Left colon (tissue), 2 donors: ENCODE measurements around the gene ADTRP. TPM values are rescaled to one million over a fixed set of nuclear protein-coding genes. Genes with fewer than 3 reads are reported as not detected.

Experiments
- ATAC-seq: fragments of 200-7000 bp; cut with Tn5 transposase; one replicate; pipeline ENCODE4 v1.9.1; 2020; ENCODE audit warnings: mild to moderate bottlenecking, moderate library complexity
- DNase-seq, 2 donors: peaks; one replicate each; pipeline ENCODE4 v3.0.0-alpha.2; 2020
- intact Hi-C, 2 donors: fragments of 100-400 bp; cut with DNase I in 1 of 2; cut with micrococcal nuclease in 1 of 2; formaldehyde crosslinking; loops; one replicate each; pipeline versions ENCODE4 v1.11.2 to v1.14.0; 2022; cut with DNase I, micrococcal nuclease
- total RNA-seq, 2 donors: library from RNA; stranded (reverse); fragmentation: NEBNext Ultra II Directional; extraction: Animal tissue kit (Norgen Biotek cat#: 25700); gene quantifications; one replicate each; pipeline ENCODE4 v1.2.1, GENCODE V29; 2021
- donor health status: DM: no; HTN: no; CAD: no.
- donor health status: DM: yes; HTN: yes; CAD: no.

The ADTRP gene
- total RNA-seq, 2 donors from 2014 or later: 106 to 124 TPM

- DNase-seq: no peak
- peak; percentile 34 for ATAC-seq
- intact Hi-C loops: no loop called here
Observed at GRCh38 chr6:11780097-11780428, 1.5 kb upstream of the ADTRP start.

DNA sequence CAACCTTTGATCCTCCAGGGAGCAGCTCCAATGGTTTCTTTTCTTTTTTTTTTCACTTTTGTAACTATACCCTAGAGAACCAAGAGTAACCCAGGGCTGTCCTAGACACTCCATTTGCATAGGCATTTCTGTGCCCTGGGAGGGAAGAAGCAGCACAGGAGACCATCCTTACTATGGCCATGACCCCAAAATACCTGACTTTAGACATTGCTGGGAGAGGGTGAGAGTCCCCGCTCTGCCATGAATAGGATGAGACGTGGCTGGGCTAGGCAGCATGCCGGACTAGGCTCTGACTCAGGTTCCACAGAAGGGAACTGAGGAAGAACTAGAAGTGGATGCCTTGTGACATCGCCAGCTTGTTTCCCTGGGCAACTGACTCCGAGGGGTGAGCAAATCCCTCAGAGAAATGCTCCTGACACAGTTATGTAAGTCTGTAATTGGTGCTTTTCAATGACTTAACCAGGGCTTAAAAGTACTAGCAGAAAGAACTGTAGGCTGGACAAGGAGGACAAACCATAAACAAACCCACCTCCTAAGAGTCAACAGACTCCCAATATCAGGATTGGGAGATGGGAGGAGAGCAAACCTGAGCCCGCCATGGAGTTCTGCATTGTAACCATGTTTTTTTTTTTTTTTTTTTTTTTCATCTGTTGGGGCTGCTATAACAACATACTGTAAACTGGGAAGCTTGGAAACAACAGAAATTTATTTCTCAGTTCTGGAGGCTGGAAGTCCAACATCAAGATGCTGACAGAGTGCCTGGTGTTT, 910 bp upstream of the ADTRP start:
- ATAC-seq: no peak
- no peak for DNase-seq
- intact Hi-C loops: no loop called here

- DNase-seq (no peak), ATAC-seq (peak; percentile 44)
- intact Hi-C loops: no loop called here
Observed at GRCh38 chr6:11778036-11778435, 567 bp downstream of the ADTRP start.

GRCh38 chr6:11775791-11776409, 2.7 kb downstream of the ADTRP start:
- ATAC-seq (no peak), DNase-seq (no peak)
- intact Hi-C loops: no loop called here

- intact Hi-C loops: loop anchor here in 1 of 2 donors (5.0 kb wide), 1 partner anchor 238 kb away; the partner anchor contains the start of gene HIVEP1
- no peak for DNase-seq
- no peak for ATAC-seq
Observed at GRCh38 chr6:11774426-11774825, 4.2 kb downstream of the ADTRP start.

DNA sequence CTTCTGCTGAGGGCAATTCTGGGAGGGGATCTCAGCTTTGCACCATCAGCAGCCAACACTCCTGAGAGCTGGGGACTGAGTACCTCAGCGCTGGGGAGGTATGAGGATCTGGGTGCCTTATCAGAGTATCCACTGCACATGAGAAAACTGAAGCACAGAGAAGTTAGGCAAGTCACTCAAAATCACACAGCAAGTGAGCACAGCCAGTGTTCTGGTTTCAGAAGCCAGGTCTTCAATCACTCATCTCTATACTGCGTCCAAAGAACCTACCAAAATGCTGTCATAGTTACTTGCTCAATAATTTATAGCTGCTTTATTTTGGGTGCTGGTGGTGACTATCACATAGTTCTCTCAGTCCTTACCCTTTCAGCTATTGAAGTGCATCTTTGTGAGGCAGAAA, 5.0 kb downstream of the ADTRP start:
- ATAC-seq (no peak), DNase-seq (no peak)
- intact Hi-C loops: loop anchor here in 1 of 2 donors (5.0 kb wide), 1 partner anchor 239 kb away; the partner anchor contains the start of gene HIVEP1

DNA sequence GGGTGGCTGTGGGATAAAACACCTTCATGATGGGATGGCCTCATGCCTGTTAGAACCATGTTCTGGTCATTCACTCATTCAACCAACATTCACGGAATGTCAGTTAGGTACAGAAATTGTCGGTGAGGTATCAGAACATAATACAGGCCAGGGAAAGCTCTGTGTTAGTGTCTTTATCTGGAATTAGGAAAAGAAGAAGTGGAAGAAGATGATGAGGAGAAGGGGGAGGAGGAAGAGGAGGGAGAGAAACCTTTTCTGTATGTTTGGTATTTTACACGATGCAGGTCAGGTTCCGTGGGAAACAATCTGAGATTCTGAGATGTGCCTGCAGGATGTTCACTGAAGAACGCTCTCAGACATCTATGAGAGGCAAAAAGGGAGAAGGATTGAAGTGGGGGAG, 5.6 kb downstream of the ADTRP start:
- intact Hi-C loops: loop anchor here in 1 of 2 donors (5.0 kb wide), 1 partner anchor 239 kb away; the partner anchor contains the start of gene HIVEP1
- no peak for DNase-seq
- no peak for ATAC-seq

DNA sequence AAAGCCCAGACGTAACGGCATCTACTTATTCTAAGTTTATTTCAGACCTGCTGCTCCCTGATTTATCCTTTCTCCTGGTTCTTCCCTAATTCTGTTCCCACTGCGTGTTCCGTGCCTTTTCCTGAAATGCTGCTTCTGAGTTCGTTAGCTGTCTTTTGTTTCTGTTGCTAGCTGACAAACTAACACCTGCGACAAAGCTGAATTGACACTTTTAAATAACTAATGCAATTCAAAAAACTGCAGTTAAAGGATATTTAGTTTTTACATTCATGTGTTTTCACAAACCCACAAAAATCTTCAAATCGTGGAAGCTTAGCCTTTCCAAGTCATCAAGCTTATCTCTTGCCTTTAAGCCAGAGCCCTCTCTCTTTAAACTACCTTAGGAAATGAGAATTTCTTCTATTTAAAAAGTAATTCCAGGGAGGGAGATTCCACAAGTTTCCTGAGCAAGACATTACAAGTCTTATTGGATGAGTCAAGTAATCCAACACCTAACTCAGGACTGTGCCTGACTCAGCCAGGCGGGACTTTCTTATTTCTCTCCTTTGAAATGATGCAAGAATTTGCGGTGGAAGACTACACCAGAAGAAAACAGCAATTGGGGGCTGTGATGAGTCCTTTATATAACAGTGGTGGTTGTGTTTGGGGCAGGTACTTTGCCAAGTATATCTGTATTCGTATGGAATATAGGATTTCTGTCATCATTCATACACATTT, 6.3 kb downstream of the ADTRP start:
- DNase-seq: no peak
- no peak for ATAC-seq
- intact Hi-C loops: loop anchor here in 1 of 2 donors (5.0 kb wide), 1 partner anchor 240 kb away; the partner anchor contains the start of gene HIVEP1

DNA sequence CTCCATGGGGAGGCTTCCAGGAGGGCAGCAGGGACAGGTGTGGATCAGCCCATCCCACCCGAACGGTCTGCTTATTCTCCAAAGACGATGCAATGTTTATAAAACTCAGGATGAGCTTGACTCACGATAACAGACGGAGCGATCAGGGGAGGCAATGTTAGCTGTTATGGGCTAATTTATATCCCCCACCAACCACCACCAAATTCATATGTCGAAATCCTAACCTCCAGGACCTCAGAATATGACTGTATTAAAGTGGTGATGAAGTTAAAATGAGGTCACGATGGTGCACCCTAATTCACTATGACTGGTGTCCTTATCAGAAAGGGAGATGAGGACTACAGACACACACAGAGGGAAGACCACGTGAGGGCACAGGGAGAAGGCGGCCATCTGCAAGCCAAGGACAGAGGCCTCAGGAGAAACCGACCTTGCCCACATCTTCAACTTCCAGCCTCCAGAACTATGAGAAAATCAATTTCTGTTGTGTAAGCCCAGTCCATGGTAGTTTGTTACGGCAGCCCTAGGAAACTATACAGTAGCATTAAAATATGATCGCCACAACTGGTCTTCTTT, 7.0 kb downstream of the ADTRP start:
- DNase-seq (no peak), ATAC-seq (no peak)
- intact Hi-C loops: loop anchor here in 1 of 2 donors (5.0 kb wide), 1 partner anchor 241 kb away; the partner anchor contains the start of gene HIVEP1

DNA sequence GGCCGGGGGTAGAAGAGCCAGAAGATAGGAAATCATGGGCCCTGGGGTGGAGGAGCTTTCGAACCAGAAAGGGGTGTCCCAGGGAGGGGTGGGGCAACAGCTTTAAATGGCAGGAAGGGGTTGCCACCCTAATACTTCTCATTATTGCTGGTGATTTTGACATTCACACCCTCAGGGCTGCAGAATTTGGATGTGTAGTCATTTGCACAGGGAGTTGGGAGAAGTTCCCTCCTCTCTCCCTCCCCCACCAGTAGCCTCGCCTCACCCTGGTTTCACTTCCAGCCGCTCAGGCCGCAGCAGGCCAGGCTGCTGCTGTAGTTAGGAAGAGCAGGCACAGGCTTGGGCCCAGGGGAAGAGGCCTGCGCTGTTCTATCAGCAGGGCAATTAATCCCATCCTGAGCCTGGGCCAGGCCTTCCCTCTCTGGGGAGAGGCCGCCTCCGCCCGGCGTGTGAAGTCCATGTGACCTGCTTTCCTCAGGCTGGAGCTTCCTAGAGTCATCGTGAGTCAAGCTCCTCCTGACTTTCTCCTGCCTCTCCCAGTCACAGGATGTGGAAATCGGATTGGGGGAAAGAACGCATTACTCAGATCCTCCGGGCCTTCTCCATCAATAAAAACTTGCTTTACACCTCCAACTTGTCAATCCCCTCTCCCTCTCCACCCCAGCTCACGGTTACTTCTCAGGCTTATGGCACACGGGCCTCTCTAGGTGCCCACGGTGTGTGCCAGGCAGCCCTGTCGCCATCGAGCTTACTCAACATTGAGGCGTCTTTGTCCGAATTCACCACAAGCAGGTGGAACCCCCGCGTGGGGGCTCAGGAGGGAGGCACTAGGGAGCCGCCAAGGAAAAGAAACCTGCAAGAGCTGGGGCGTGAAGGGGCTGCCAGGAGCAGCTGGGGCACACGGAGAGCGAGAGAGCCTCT, 7.8 kb downstream of the ADTRP start:
- DNase-seq (peak; percentile 87 to 93), ATAC-seq (peak; percentile 94)
- intact Hi-C loops: loop anchor here in 1 of 2 donors (5.0 kb wide), 1 partner anchor 241 kb away; the partner anchor contains the start of gene HIVEP1

DNA sequence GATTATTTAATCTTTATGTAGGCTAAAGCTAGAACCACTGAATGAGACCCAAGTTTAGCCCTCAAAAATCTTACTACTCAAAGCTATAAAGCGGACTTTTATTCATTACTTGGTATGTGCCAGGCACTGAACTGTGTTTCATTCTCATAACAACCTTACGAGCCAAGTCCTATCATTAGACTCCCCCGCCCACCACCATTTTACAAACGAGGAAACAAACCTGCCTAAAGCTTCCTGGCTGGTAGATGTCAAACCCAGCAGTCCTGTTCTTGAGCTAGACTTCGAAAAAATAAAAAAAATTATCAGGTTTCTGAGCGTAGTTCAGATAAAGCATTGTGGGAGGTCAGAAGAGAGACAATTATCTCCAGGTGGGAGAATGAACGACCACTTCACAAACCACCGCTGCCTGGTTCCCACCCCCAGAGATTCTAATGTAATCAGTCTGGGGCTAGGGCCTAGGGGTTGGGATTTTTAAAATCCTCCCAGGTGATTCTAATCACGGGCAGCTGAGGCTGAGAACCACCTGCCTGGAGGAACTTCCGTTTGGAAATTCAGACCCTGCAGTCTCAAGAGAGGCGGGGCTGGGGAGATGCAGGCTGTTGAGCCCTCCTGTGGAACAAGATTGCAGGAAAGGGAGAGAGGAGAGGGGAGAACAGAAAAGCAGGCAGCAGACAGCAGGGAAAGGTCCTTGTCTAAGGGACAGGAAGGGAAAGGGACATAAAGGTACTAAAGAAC, 8.6 kb downstream of the ADTRP start:
- intact Hi-C loops: loop anchor here in 1 of 2 donors (5.0 kb wide), 1 partner anchor 242 kb away; the partner anchor contains the start of gene HIVEP1
- ATAC-seq: peak; percentile 54
- no peak for DNase-seq

GRCh38 chr6:11769244-11769643, 9.4 kb downstream of the ADTRP start:
- intact Hi-C loops: no loop called here
- DNase-seq (no peak), ATAC-seq (peak; percentile 33)

GRCh38 chr6:11767978-11768756, 10.4 kb downstream of the ADTRP start:
- intact Hi-C loops: no loop called here
- no peak for ATAC-seq
- DNase-seq: no peak

GRCh38 chr6:11767458-11767857, 11.1 kb downstream of the ADTRP start:
- ATAC-seq (no peak), DNase-seq (no peak)
- intact Hi-C loops: no loop called here

- intact Hi-C loops: no loop called here
- no peak for ATAC-seq
- DNase-seq: no peak
Observed at GRCh38 chr6:11766589-11767450, 11.8 kb downstream of the ADTRP start.

DNA sequence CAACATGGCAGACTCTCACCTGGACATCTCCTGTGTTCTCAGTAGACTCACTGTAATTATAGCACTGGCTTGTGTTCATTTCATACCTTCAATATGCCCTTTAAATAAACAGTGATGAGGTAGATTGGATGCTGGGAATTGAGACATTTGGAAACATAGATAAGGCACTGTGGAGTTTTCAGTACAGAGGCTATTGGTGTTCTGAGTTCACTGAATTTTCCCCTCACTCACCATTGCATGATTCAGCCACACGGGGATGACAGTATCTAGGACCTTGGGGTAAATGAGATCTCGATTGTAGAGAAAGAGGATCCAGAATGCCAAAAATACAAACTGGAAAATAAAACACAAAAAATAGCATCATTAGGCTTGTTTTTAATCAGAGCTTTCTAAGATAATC, 12.6 kb downstream of the ADTRP start:
- ATAC-seq (no peak), DNase-seq (no peak)
- intact Hi-C loops: no loop called here
